Measurements from ENCODE around the gene CBLIF. TPM values are rescaled to one million over a fixed set of nuclear protein-coding genes. Genes with fewer than 3 reads are reported as not detected.

CBLIF gene
- total RNA-seq, 4 donors from 2014 or later, result not detected

DNA sequence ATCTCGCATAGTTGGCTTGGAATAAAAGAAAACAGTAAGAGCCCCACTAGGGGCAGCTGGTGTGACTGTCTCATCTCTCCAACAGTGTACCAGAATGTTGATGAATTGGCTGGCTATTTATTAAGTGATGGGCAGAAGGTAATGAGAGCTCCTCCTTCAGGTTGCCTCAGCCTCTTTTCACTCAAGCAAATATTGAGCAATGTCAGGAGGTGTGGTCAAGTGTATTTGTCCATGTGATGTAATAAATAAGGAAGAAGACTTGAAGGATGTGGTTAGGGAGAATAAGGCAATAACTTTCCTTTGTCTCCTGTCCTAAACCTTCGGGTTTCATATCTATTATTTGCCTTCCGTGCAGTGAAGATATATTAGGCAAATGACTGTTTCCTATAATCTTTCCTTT, 21.1 kb upstream of the CBLIF start, which contains the start of gene TCN1:
Gene TCN1 (minus strand): TSS at position 91 of the 400 bp plus-strand sequence. CDS start 17 bp downstream, at position 74.
- intact Hi-C loops (cut with DNase I; ENCODE audit: low total_unique reads), result no loop called here
- DNase-seq (ENCODE audit: low spot score in 2 of 2), result no peak
- 78 to 84% methylated on average over 3 of the region's 3 CpGs for WGBS, 2 donors
- TF ChIP-seq, protein P1, sequence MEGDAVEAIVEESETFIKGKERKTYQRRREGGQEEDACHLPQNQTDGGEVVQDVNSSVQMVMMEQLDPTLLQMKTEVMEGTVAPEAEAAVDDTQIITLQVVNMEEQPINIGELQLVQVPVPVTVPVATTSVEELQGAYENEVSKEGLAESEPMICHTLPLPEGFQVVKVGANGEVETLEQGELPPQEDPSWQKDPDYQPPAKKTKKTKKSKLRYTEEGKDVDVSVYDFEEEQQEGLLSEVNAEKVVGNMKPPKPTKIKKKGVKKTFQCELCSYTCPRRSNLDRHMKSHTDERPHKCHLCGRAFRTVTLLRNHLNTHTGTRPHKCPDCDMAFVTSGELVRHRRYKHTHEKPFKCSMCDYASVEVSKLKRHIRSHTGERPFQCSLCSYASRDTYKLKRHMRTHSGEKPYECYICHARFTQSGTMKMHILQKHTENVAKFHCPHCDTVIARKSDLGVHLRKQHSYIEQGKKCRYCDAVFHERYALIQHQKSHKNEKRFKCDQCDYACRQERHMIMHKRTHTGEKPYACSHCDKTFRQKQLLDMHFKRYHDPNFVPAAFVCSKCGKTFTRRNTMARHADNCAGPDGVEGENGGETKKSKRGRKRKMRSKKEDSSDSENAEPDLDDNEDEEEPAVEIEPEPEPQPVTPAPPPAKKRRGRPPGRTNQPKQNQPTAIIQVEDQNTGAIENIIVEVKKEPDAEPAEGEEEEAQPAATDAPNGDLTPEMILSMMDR (IDR thresholded peaks at IDR 0.05), result no peak
- TF ChIP-seq POLR2A (IDR thresholded peaks at IDR 0.05), result no peak
- no peak within 1 kb of the TSS for H3K4me3 ChIP-seq (ENCODE audit: low read depth, poor library complexity, severe bottlenecking)

DNA sequence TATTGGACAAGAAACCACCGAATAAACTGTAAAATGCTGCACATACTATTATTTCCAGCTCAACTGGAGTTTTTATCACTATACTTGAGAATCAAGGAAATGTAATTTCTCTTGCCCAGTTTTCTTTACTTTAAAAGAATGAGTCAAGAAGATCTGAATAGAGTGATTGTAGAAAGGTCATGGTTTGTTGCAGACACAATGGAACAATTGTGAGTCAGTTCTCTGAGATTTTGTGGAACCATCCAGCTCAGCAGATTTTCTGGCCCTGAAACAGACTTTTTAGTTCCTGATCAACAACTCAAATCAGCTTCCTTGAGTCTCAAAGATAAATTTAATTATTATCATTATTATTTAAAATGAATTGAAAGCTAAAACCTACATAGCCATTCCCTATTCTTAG, 19.7 kb upstream of the CBLIF start:
- intact Hi-C loops (cut with DNase I; ENCODE audit: low total_unique reads), result no loop called here
- DNase-seq (ENCODE audit: low spot score in 2 of 2), result no peak
- no peak overlapping the region for H3K4me3 ChIP-seq (ENCODE audit: low read depth, poor library complexity, severe bottlenecking)
- 67 to 73% methylated on average over 1 of the region's 1 CpG for WGBS, 2 donors
- TF ChIP-seq, protein P1 (IDR thresholded peaks at IDR 0.05), result no peak
- no peak for TF ChIP-seq POLR2A (IDR thresholded peaks at IDR 0.05)

DNA sequence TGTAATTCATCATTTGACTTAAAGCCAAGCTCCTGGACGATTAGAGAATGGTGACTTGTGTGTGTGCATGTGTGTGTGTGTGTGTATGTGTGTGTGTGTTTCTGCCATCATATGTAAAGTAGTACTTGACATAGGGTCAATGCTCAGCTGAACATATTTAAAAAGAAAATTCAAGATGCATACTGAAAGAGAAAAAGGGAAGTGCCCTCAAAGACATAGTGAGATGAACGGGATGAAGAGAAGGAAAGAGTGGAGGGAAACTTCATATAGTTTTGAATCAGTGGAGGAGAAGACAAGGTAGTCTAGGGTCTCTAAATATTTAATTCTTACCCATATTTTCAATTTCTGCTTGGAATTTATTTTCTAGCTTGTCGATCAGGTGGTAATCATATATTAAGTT, 17.0 kb upstream of the CBLIF start:
- no peak overlapping the region for H3K4me3 ChIP-seq (ENCODE audit: low read depth, poor library complexity, severe bottlenecking)
- WGBS, 2 donors, result 70 to 76% methylated on average over 3 of the region's 3 CpGs
- TF ChIP-seq POLR2A (IDR thresholded peaks at IDR 0.05), result no peak
- TF ChIP-seq, protein P1 (IDR thresholded peaks at IDR 0.05), result no peak
- intact Hi-C loops (cut with DNase I; ENCODE audit: low total_unique reads), result no loop called here
- no peak for DNase-seq (ENCODE audit: low spot score in 2 of 2)

DNA sequence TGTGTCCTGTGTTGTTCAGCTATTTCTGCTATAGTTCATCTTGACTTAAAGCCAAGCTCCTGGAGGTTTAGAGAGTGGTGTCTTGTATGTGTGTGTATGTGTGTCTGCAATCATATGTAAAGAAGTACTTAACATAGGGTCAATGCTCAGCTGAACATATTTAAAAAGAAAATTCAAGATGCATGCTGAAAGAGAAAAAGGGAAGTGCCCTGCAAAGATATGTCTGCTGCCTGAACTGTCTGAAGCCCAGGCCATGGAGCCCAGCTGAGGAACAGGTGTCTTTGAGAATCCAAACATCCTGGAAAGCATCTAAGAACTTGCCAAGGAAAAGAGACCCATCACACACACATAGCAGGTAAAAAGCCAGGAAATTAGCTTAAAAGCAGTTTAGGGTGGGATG, 14.4 kb upstream of the CBLIF start:
- DNase-seq (ENCODE audit: low spot score in 2 of 2), result no peak
- intact Hi-C loops (cut with DNase I; ENCODE audit: low total_unique reads), result no loop called here

DNA sequence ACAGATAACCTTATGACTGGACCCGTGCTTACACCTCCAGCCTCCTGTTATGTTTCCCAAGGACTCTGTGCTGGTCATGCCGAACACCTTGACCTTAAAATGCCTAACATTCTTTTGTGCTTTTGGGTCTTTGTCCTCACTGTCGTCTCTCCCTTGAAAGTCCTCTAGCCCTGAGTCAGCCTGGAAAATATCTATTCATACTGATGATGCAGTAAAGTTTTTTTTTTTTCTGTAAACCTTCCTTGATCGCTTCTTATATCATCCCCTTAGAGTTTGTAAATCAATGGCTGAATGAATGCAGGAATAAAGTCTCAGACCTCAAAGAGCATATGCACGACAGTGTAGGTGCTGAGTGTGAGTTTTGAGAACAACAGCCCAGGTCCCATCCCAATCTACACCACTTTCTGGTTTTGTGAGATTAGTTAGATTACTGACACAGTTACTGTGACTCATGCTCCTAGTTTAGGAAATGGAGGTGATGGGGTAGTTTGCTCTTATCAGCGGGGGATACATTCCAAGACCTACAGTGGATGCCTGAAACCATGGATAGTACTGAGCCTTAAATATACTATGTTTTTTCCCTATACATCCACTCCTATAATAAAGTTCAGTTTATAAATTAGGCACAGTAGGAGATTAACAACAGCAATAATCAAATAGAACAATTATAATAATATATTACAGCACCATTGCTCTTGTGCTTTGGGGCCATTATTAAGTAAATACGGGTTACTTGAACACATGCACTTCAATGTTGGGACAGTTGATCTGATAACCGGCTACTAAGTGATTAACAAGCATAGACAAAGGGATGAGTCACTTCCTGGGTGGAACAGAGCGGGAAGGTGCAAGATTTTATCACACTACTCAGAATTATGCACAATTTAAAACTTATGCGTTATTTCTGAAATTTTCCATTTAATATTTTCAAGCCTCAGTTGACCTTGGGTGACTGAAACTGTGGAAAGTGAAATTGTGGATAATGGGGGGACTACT, 12.4 kb upstream of the CBLIF start:
- intact Hi-C loops (cut with DNase I; ENCODE audit: low total_unique reads), result no loop called here
- 56 to 62% methylated on average over 10 of the region's 10 CpGs for WGBS, 2 donors
- no peak overlapping the region for H3K4me3 ChIP-seq (ENCODE audit: low read depth, poor library complexity, severe bottlenecking)
- no peak for DNase-seq (ENCODE audit: low spot score in 2 of 2)
- TF ChIP-seq POLR2A (IDR thresholded peaks at IDR 0.05), result no peak
- TF ChIP-seq, protein P1 (IDR thresholded peaks at IDR 0.05), result no peak

More for the DNA sequence above, 14.4 kb upstream of the CBLIF start:
- TF ChIP-seq, protein P1 (IDR thresholded peaks at IDR 0.05), result no peak
- TF ChIP-seq POLR2A (IDR thresholded peaks at IDR 0.05), result no peak
- H3K4me3 ChIP-seq (ENCODE audit: low read depth, poor library complexity, severe bottlenecking), result no peak overlapping the region
